CD14-positive monocyte (primary cell): ENCODE data around the gene RRAS. TPM values are rescaled to one million over a fixed set of nuclear protein-coding genes. Genes with fewer than 3 reads are reported as not detected.

Experiments
- DNase-seq, 3 donors: peaks; one replicate each; pipeline ENCODE4 v3.0.0-alpha.2; 2011 to 2022
- H2AFZ ChIP-seq: 2 replicates; pipeline ENCODE4 v1.6.0; 2012; ENCODE audit warnings: mild to moderate bottlenecking, low read depth, low read length, inconsistent platforms; ENCODE audit not compliant: insufficient read depth, poor library complexity, severe bottlenecking
- H3K27ac ChIP-seq, 2 donors: 1 replicate in 1 of 2; 2 replicates in 1 of 2; pipeline ENCODE4 v1.5.1; 2012 to 2013; ENCODE audit warnings: low read length in 2 of 2, control low read depth in 1 of 2, inconsistent platforms in 1 of 2, low read depth in 1 of 2, mild to moderate bottlenecking in 1 of 2
- H3K27me3 ChIP-seq, 2 donors: one replicate each; pipeline versions ENCODE4 v1.6.0 to v1.6.1; 2011 to 2013; ENCODE audit warnings: low read length in 2 of 2; ENCODE audit not compliant: control insufficient read depth in 2 of 2, insufficient read depth in 2 of 2
- H3K36me3 ChIP-seq, 2 donors: replicated peaks in 1 of 2; 1 replicate in 1 of 2; 2 replicates in 1 of 2; pipeline versions ENCODE4 v1.5.1 to v1.6.1; 2012 to 2013; ENCODE audit warnings: low read length in 2 of 2, control low read depth in 1 of 2, inconsistent platforms in 1 of 2, mild to moderate bottlenecking in 1 of 2; ENCODE audit not compliant: insufficient read depth in 2 of 2, control insufficient read depth in 1 of 2
- H3K4me1 ChIP-seq, 2 donors: 1 replicate in 1 of 2; 2 replicates in 1 of 2; pipeline versions ENCODE4 v1.5.1 to v1.6.1; 2012 to 2013; ENCODE audit warnings: low read length in 2 of 2, control low read depth in 1 of 2, inconsistent platforms in 1 of 2, mild to moderate bottlenecking in 1 of 2, moderate library complexity in 1 of 2; ENCODE audit not compliant: insufficient read depth in 2 of 2, control insufficient read depth in 1 of 2
- H3K4me2 ChIP-seq: replicated peaks from 2 replicates; pipeline ENCODE3; 2012; ENCODE audit warnings: low read length, moderate library complexity, mild to moderate bottlenecking; ENCODE audit not compliant: poor library complexity, severe bottlenecking; ENCODE audit errors: extremely low read depth
- H3K4me3 ChIP-seq, 3 experiments: fragments of 200-600 bp in 1 of 3; sonication (generic) in 1 of 3; replicated peaks in 1 of 3; 1 replicate in 2 of 3; 2 replicates in 1 of 3; pipeline ENCODE4 v1.5.1; 2011 to 2013; ENCODE audit warnings: low read length in 3 of 3, mild to moderate bottlenecking in 3 of 3, control low read depth in 2 of 3, low read depth in 2 of 3, inconsistent platforms in 1 of 3, moderate library complexity in 1 of 3
- H3K79me2 ChIP-seq: 2 replicates; pipeline ENCODE4 v1.6.0; 2012; ENCODE audit warnings: mild to moderate bottlenecking, control low read depth, inconsistent platforms, low read length, moderate library complexity; ENCODE audit not compliant: insufficient read depth
- H3K9ac ChIP-seq: 2 replicates; pipeline ENCODE4 v1.6.0; 2017; ENCODE audit warnings: low read length, mild to moderate bottlenecking; ENCODE audit not compliant: insufficient read depth, poor library complexity, severe bottlenecking
- H3K9me3 ChIP-seq, 2 donors: replicated peaks in 1 of 2; 1 replicate in 1 of 2; 2 replicates in 1 of 2; pipeline versions ENCODE4 v1.5.1 to v1.6.1; 2012 to 2013; ENCODE audit warnings: low read length in 2 of 2, control low read depth in 1 of 2; ENCODE audit not compliant: control insufficient read depth in 1 of 2, insufficient read depth in 1 of 2
- H4K20me1 ChIP-seq: 2 replicates; pipeline ENCODE4 v1.6.0; 2012; ENCODE audit warnings: mild to moderate bottlenecking, low read length, control low read depth, moderate library complexity; ENCODE audit not compliant: insufficient read depth
- H3K27ac Mint-ChIP-seq, 7 donors: one replicate each; pipeline ENCODE4 v1.8.0; 2020; ENCODE audit warnings: mild to moderate bottlenecking in 7 of 7, mixed read lengths in 7 of 7, moderate library complexity in 6 of 7, inconsistent platforms in 2 of 7
- H3K27me3 Mint-ChIP-seq, 3 donors: one replicate each; pipeline ENCODE4 v1.8.0; 2021 to 2022; ENCODE audit warnings: low read depth in 3 of 3, mild to moderate bottlenecking in 3 of 3, mixed read lengths in 3 of 3, moderate library complexity in 3 of 3, inconsistent platforms in 1 of 3
- H3K36me3 Mint-ChIP-seq, 2 donors: one replicate each; pipeline ENCODE4 v1.8.0; 2020; ENCODE audit warnings: mixed read lengths in 2 of 2, inconsistent platforms in 1 of 2, mild to moderate bottlenecking in 1 of 2
- H3K4me1 Mint-ChIP-seq: one replicate; pipeline ENCODE4 v1.8.0; 2020; ENCODE audit warnings: mild to moderate bottlenecking, mixed read lengths
- H3K4me3 Mint-ChIP-seq, 2 donors: one replicate each; pipeline ENCODE4 v1.8.0; 2020; ENCODE audit warnings: mild to moderate bottlenecking in 2 of 2, mixed read lengths in 2 of 2, moderate library complexity in 1 of 2
- H3K9me3 Mint-ChIP-seq, 7 donors: one replicate each; pipeline ENCODE4 v1.8.0; 2020 to 2022; ENCODE audit warnings: mixed read lengths in 7 of 7, mild to moderate bottlenecking in 6 of 7, moderate library complexity in 6 of 7, inconsistent platforms in 2 of 7
- WGBS: methylation state at CpG from one replicate; pipeline ENCODE4 v1.1.5; 2013; ENCODE audit warnings: missing lambda C conversion rate; ENCODE audit not compliant: insufficient coverage; 5-methylcytosine and 5-hydroxymethylcytosine counted together
- intact Hi-C, 2 donors: fragments of 100-400 bp; cut with micrococcal nuclease; formaldehyde crosslinking; loops; one replicate each; pipeline versions ENCODE4 v1.15.0 to v1.15.1; 2023
- polyA plus RNA-seq, 3 donors: library from polyadenylated mRNA; depleted of rRNA in 1 of 3; unstranded in 2 of 3; stranded (reverse) in 1 of 3; fragments of 300-500 nt in 2 of 3; fragments of >200 nt in 1 of 3; fragmentation: Illumina TruSeq in 2 of 3; gene quantifications; 1 replicate in 2 of 3; 2 replicates in 1 of 3; pipeline ENCODE4 v1.2.3, GENCODE V29; 2012 to 2021
- TF ChIP-seq, protein P1 (sequence below): fragments of 200-600 bp; IDR thresholded peaks from one replicate; pipeline ENCODE4 v1.8.0; 2022; ENCODE audit warnings: antibody characterized with exemption, mild to moderate bottlenecking

RRAS gene
- polyA plus RNA-seq, 3 donors = 74.9 to 91.7 (median 80.0) TPM

- Histone ChIP-seq H3K36me3 (peaks cover 0 to 11% of the 10 kb centered on the region in 2 donors), H3K4me1 (peaks cover 0 to 2% of the 10 kb centered on the region in 2 donors), H3K9me3 (no peaks in the 10 kb centered on the region), H3K79me2 (no peaks in the 10 kb centered on the region), H3K9ac (no peak overlapping the region), H2AFZ (no peak overlapping the region), H4K20me1 (no peaks in the 10 kb centered on the region), H3K27me3 (no peaks in the 10 kb centered on the region), H3K4me2 (no peak overlapping the region), H3K27ac (no peak overlapping the region), H3K4me3 (no peak overlapping the region)
- Mint-ChIP-seq H3K36me3 (peaks cover 8 to 23% of the 10 kb centered on the region in 2 donors), H3K4me1 (peaks cover 2% of the 10 kb centered on the region), H3K4me3 (no peak overlapping the region), H3K27ac (no peak overlapping the region), H3K9me3 (peaks cover 0 to 3% (median 0%) of the 10 kb centered on the region in 7 donors), H3K27me3 (peaks cover 7 to 13% (median 8%) of the 10 kb centered on the region in 3 donors)
- WGBS = no CpG with 5 or more reads among the region's 5 CpGs
- no peak for DNase-seq
- intact Hi-C loops = no loop called here
- TF ChIP-seq, protein P1, sequence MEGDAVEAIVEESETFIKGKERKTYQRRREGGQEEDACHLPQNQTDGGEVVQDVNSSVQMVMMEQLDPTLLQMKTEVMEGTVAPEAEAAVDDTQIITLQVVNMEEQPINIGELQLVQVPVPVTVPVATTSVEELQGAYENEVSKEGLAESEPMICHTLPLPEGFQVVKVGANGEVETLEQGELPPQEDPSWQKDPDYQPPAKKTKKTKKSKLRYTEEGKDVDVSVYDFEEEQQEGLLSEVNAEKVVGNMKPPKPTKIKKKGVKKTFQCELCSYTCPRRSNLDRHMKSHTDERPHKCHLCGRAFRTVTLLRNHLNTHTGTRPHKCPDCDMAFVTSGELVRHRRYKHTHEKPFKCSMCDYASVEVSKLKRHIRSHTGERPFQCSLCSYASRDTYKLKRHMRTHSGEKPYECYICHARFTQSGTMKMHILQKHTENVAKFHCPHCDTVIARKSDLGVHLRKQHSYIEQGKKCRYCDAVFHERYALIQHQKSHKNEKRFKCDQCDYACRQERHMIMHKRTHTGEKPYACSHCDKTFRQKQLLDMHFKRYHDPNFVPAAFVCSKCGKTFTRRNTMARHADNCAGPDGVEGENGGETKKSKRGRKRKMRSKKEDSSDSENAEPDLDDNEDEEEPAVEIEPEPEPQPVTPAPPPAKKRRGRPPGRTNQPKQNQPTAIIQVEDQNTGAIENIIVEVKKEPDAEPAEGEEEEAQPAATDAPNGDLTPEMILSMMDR = no peak
Observed at GRCh38 chr19:49632576-49632975, 7.4 kb downstream of the RRAS start.

- Mint-ChIP-seq H3K4me3 (no peak overlapping the region), H3K9me3 (peaks cover 0 to 5% (median 0%) of the 10 kb centered on the region in 7 donors), H3K27ac (peak overlapping the region in 2 of 7 donors; percentile 16 to 54), H3K4me1 (no peaks in the 10 kb centered on the region), H3K27me3 (peaks cover 6 to 13% (median 7%) of the 10 kb centered on the region in 3 donors), H3K36me3 (peaks cover 17 to 32% of the 10 kb centered on the region in 2 donors)
- H3K9ac ChIP-seq = no peak overlapping the region
- no peaks in the 10 kb centered on the region for H4K20me1 ChIP-seq
- H3K79me2 ChIP-seq = no peaks in the 10 kb centered on the region
- TF ChIP-seq, protein P1 = no peak
- H3K27me3 ChIP-seq = no peaks in the 10 kb centered on the region
- no peaks in the 10 kb centered on the region for H3K9me3 ChIP-seq
- H3K4me3 ChIP-seq = no peak overlapping the region
- H2AFZ ChIP-seq = no peak overlapping the region
- H3K4me1 ChIP-seq = no peaks in the 10 kb centered on the region
- intact Hi-C loops = no loop called here
- H3K27ac ChIP-seq = no peak overlapping the region
- H3K36me3 ChIP-seq = peaks cover 4 to 20% of the 10 kb centered on the region in 2 donors
- WGBS = 97% methylated on average over 10 of the region's 19 CpGs
- no peak for DNase-seq
- no peak overlapping the region for H3K4me2 ChIP-seq
Observed at GRCh38 chr19:49631610-49632192, 8.2 kb downstream of the RRAS start.
